GM20431 (cell line): ENCODE results near the gene PRDM12.

ENCODE experiments used
- in situ Hi-C: fragments of 300-500 bp; cut with MseI, MboI; formaldehyde crosslinking; loops from one replicate; pipeline ENCODE4 v1.15.0; 2020; ENCODE audit warnings: low sequenced_read_pairs; ENCODE audit not compliant: unreplicated experiment

The PRDM12 gene

DNA sequence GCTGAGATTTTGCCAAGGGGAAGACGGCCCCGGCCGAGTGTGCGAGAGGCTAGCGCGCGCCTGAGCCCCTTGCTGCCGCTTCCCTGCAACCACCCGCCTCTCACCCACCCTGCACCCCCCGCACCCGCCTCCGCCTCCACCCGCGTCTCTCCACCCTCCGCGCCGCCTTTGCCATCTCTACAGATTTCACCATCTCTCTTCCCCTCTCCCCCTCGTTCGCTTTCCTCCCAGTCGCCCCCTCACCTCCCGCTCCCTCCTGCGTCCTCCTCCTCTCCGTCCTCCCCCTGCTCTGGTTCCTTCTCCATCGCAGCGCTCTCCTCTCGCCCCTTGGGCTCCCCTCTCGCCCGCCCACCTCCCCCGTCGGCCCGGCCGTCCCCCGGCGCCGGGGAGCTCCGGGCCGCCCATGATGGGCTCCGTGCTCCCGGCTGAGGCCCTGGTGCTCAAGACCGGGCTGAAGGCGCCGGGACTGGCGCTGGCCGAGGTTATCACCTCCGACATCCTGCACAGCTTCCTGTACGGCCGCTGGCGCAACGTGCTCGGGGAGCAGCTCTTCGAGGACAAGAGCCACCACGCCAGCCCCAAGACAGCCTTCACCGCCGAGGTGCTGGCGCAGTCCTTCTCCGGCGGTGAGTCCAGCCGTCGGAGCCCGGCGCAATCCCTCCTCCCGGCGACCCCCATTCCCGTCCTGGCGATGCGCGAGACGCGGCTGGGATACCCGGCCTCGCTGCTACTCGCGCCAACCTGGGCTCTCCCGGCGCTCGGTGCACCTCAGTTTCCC, at the start of gene PRDM12:
Gene PRDM12 (plus strand): TSS at position 344 of the 778 bp plus-strand sequence. CDS start 60 bp downstream, at position 404.
- in situ Hi-C loops = no loop called here

DNA sequence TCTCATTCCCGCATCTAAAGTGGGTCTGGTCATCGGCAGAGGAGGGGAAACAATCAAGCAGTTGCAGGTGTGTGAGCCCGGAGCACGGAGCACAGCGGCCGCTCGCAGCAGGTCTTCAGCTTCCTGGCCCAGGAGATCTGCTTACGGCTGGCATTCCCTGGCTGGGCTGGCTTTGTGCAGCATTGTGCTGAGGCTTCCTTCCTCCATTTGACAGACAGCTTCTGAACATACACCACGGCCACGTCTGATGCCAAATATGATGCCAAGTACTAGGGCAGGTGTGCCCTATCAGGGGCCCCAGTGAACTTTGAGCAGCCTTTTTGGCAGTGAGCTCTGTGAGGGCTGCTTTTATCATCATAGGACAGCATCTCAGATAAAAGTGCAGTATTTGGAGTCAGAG, 47.9 kb upstream of the PRDM12 start:
- in situ Hi-C loops = no loop called here

DNA sequence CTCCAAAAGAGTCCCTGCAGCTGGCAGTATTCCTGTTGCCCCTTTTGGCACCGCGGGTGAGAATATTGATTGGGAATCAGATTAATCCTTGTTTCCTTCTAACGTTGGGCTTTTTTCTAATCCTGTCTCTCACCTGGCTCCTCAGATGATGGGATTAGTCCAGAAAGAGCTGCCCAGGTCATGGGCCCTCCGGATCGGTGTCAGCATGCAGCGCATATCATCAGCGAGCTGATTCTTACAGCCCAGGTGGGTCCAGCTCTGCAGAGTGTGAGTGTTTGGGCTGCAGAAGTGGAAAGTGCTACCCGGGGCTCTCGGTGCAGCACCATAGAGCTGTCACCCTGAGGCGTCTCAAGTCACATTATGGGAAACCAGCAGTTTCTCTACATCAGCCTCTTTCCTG, 40.9 kb upstream of the PRDM12 start:
- in situ Hi-C loops = no loop called here

DNA sequence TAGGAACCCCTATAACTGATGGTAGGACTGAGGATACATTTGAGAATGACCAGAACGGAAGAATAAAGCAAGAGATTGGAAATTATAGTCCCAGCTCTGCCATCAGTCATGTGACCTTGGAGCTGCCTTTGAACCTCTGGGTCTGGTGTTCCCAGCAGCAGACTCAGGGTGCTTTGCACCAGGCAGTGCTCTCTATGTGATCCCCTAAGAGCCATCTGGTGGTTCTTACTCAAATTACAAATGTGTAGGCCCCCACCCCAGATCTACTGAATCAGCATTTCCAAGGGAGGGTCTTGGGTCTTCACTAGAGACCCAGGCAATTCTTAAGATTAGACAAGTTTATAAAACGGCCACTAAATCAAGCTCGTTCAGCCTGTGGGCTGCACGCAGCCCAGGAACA, 40.2 kb upstream of the PRDM12 start:
- in situ Hi-C loops = no loop called here

- in situ Hi-C loops = loop anchor here (25.0 kb wide), 1 partner anchor 939 kb away; no protein-coding TSS in a partner anchor
Measured at GRCh38 chr9:130626249-130626996, 38.0 kb upstream of the PRDM12 start.

- in situ Hi-C loops = loop anchor here (25.0 kb wide), 1 partner anchor 940 kb away; no protein-coding TSS in a partner anchor
Measured at GRCh38 chr9:130627051-130627450, 37.3 kb upstream of the PRDM12 start.

- in situ Hi-C loops = loop anchor here (25.0 kb wide), 1 partner anchor 941 kb away; no protein-coding TSS in a partner anchor
Measured at GRCh38 chr9:130627896-130628792, 36.2 kb upstream of the PRDM12 start.

GRCh38 chr9:130629443-130630070, 34.8 kb upstream of the PRDM12 start:
- in situ Hi-C loops = loop anchor here (25.0 kb wide), 1 partner anchor 942 kb away; no protein-coding TSS in a partner anchor

DNA sequence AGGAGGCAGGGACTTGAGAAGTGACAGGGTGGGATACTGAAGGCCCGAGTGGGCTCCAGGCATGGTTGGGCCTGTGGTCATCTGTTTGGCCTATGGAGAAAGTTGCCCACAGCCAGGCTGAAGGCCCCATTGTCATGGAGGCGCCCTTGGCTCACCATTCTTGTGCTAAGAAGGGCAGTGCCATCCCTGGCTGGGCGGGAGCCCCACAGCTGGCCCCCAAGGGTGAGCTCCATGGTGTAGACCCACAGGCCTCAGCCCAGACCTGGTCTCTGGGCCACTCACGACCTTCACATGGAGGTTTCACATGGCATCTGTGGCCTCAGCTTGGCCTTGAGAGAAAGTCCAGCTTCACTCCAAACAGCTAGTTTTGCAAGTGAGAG, 34.3 kb upstream of the PRDM12 start:
- in situ Hi-C loops = loop anchor here (25.0 kb wide), 1 partner anchor 943 kb away; no protein-coding TSS in a partner anchor

DNA sequence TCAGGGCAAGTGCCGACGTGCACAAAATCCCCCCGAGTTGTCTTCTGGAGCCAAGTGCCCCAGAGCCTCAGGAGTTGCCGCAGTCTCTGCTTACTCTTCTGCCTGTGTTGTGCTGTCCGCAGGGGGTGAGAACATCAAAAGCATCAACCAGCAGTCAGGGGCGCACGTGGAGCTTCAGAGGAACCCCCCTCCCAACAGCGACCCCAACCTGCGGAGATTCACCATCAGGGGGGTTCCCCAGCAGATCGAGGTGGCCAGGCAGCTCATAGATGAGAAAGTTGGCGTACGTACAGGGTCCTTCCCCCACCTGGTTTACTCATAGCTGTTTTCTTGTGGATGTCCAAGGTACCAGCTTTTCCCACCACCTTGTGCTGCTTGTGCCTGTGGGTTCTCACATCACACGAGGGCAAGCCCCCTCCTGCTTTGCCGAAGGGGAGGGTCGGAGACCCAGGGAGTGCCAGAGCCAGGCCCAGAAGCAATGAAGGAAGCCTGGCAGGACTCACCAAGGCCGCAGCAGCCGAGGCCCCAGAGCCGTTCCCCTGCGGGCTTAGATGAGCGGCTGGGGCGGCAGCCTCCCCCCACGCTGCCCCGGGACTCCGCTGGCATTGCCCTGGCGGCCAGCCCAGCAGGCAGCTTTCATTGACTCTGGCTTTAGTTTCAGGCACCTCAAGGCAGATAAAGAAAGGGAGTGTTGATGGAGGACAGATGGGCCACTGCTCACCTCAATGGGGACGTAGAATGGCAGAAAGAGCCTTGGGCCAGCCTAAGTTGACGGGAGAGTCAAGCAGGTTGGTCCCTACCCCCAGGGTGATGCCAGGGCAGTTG, 33.7 kb upstream of the PRDM12 start:
- in situ Hi-C loops = loop anchor here (25.0 kb wide), 1 partner anchor 943 kb away; no protein-coding TSS in a partner anchor

GRCh38 chr9:130631331-130632080, 32.9 kb upstream of the PRDM12 start:
- in situ Hi-C loops = loop anchor here (25.0 kb wide), 1 partner anchor 944 kb away; no protein-coding TSS in a partner anchor

- in situ Hi-C loops = loop anchor here (25.0 kb wide), 1 partner anchor 945 kb away; no protein-coding TSS in a partner anchor
Measured at GRCh38 chr9:130632081-130632710, 32.2 kb upstream of the PRDM12 start.

DNA sequence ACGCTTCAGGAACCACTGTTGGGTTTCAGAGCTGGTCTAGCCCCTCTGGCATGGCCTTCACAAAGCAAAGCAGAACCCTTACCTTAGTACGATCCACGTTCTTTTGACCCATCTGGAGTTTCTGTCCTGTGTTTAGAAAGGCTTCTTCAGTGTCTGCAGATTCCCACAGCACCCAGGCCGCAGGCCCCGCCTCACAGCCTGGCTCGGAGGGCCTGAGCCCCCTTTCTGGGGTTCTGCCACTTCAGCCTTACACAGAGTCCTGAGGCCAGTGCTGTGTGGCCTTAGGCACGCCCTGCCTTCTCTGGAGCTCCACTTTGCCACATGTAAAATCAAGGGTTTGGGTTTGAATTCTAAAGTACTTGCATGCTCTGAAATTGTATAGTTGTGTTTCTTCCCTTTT, 31.6 kb upstream of the PRDM12 start:
- in situ Hi-C loops = loop anchor here (25.0 kb wide), 1 partner anchor 946 kb away; no protein-coding TSS in a partner anchor

DNA sequence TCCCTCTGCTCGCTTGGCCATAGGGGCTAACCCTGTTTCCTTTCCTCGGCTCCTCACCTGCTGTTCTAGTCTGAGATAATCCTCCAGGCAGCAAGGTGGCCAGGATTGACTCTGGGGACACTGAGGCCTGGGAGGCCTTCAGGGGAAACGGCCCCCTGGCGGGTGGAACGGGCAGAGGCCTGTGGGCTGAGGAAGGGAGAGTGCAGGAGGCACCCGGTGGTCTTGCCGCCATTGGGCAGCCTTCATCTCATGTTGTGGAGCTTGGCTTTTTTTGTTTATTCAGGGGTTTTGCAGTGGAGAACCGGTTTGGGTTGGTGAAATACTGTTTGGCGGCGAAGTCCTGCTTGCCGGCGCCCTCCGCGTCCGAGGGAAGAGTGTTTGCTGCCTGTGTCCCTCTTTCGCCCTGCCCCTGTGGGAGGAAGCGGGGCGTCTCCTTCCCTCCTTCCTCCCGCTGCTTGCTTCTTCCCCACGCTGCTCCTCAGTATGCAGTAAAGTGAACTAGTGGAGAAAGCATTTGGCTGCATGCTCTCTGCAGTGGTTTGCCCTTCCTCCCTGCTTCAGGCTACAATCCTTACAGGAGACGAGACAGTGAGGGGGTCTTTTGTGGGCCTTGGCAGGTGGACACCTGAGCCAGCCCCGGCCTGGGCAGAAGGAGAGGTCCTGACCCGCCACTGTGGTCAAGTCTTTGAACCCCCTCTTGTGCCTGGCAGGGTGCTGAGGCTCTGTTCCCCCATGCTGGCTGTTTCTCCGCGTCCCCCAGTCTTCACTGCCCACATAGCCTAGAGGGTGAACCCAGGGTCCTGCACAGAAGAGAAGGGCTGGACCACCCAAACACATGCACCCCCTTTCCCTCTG, 30.8 kb upstream of the PRDM12 start:
- in situ Hi-C loops = loop anchor here (25.0 kb wide), 1 partner anchor 946 kb away; no protein-coding TSS in a partner anchor

GRCh38 chr9:130634191-130634768, 30.1 kb upstream of the PRDM12 start:
- in situ Hi-C loops = loop anchor here (25.0 kb wide), 1 partner anchor 947 kb away; no protein-coding TSS in a partner anchor

DNA sequence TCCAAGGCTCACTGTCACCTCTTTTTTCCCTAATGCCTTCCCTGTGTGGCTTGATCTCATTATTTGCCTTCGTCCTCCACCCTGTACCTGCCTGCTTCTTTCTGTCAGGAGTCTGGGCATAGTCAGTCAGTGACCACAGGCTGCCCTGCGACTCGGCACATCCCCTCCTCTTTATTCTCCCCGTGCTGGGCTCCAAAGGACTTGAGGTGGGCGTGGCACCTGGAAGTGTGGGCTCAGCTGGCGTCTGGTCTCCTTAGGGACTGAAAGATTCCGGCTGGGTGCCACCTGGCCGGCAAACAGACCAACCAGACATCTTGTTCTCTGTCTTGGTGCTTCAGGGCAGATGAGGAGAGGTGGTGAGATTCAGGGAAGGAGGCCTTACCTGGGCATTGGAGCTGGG, 29.6 kb upstream of the PRDM12 start:
- in situ Hi-C loops = loop anchor here (25.0 kb wide), 1 partner anchor 948 kb away; no protein-coding TSS in a partner anchor
